ENCODE results near the gene BICRA.

GRCh38 chr19:47609906-47610894 lies 1.3 kb downstream of the BICRA start:
- no peak; the same call in 1 of the 2 replicates for TF ChIP-seq RAD21 (IDR thresholded peaks at IDR 0.05; ENCODE audit: low read length)
- TF ChIP-seq CTCF (conservative IDR thresholded peaks at IDR 0.05; ENCODE audit: low read depth, low read length) = no peak
